ENCODE results near the gene PSMB10. TPM values are rescaled to one million over a fixed set of nuclear protein-coding genes. Genes with fewer than 3 reads are reported as not detected.

Gene PSMB10
- total RNA-seq, 1 donor from 2014 or later, result 30.1 TPM

GRCh38 chr16:67897231-67897630, 39.4 kb downstream of the PSMB10 start:
- no peaks in the 10 kb centered on the region for H3K27me3 Mint-ChIP-seq (ENCODE audit: low read depth)
- peaks cover 34% of the 10 kb centered on the region for H3K4me1 Mint-ChIP-seq (ENCODE audit: low read depth)
- no peaks in the 10 kb centered on the region for H3K36me3 Mint-ChIP-seq (ENCODE audit: low read depth)
- no peak for DNase-seq (ENCODE audit: low spot score)
- TF ChIP-seq CTCF (IDR thresholded peaks at IDR 0.05), result no peak
- H3K9me3 Mint-ChIP-seq (ENCODE audit: low read depth), result no peaks in the 10 kb centered on the region
- peak overlapping the region; percentile 90 for H3K27ac Mint-ChIP-seq (ENCODE audit: unreplicated experiment)
- no peak overlapping the region for H3K4me3 Mint-ChIP-seq (ENCODE audit: unreplicated experiment)

- DNase-seq (ENCODE audit: low spot score), result no peak
- Mint-ChIP-seq H3K9me3 (ENCODE audit: low read depth) (no peaks in the 10 kb centered on the region), H3K4me3 (ENCODE audit: unreplicated experiment) (peak overlapping the region; percentile 90), H3K4me1 (ENCODE audit: low read depth) (peaks cover 35% of the 10 kb centered on the region), H3K36me3 (ENCODE audit: low read depth) (no peaks in the 10 kb centered on the region), H3K27ac (ENCODE audit: unreplicated experiment) (peak overlapping the region; percentile 95), H3K27me3 (ENCODE audit: low read depth) (no peaks in the 10 kb centered on the region)
- no peak for TF ChIP-seq CTCF (IDR thresholded peaks at IDR 0.05)
These were observed 42.8 kb downstream of the PSMB10 start for GRCh38 chr16:67893743-67894399.

GRCh38 chr16:67892899-67893742, 43.5 kb downstream of the PSMB10 start, which contains the start of gene PSKH1:
TSS of gene PSKH1 (plus strand) at chr16:67893254. CDS start at chr16:67908750, 15,496 bp downstream.
- Mint-ChIP-seq H3K9me3 (ENCODE audit: low read depth) (no peaks in the 10 kb centered on the region), H3K27ac (ENCODE audit: unreplicated experiment) (peak within 1 kb of the TSS; percentile 95)
- TF ChIP-seq CTCF (IDR thresholded peaks at IDR 0.05), result peak; percentile 23

GRCh38 chr16:67892375-67892774, 44.3 kb downstream of the PSMB10 start:
- no peak for TF ChIP-seq CTCF (IDR thresholded peaks at IDR 0.05)
- no peaks in the 10 kb centered on the region for H3K36me3 Mint-ChIP-seq (ENCODE audit: low read depth)
- no peaks in the 10 kb centered on the region for H3K27me3 Mint-ChIP-seq (ENCODE audit: low read depth)
- H3K4me3 Mint-ChIP-seq (ENCODE audit: unreplicated experiment), result peak overlapping the region; percentile 74
- H3K4me1 Mint-ChIP-seq (ENCODE audit: low read depth), result peaks cover 32% of the 10 kb centered on the region
- no peak for DNase-seq (ENCODE audit: low spot score)
- no peaks in the 10 kb centered on the region for H3K9me3 Mint-ChIP-seq (ENCODE audit: low read depth)
- H3K27ac Mint-ChIP-seq (ENCODE audit: unreplicated experiment), result peak overlapping the region; percentile 91

More at GRCh38 chr16:67892899-67893742, 43.5 kb downstream of the PSMB10 start, which contains the start of gene PSKH1:
- peaks cover 35% of the 10 kb centered on the region for H3K4me1 Mint-ChIP-seq (ENCODE audit: low read depth)
- peak; percentile 98 for DNase-seq (ENCODE audit: low spot score)
- no peaks in the 10 kb centered on the region for H3K36me3 Mint-ChIP-seq (ENCODE audit: low read depth)
- H3K27me3 Mint-ChIP-seq (ENCODE audit: low read depth), result no peaks in the 10 kb centered on the region
- H3K4me3 Mint-ChIP-seq (ENCODE audit: unreplicated experiment), result peak within 1 kb of the TSS; percentile 90

GRCh38 chr16:67888331-67888730, 48.3 kb downstream of the PSMB10 start:
- Mint-ChIP-seq H3K36me3 (ENCODE audit: low read depth) (peaks cover 10% of the 10 kb centered on the region), H3K9me3 (ENCODE audit: low read depth) (no peaks in the 10 kb centered on the region), H3K4me1 (ENCODE audit: low read depth) (peaks cover 13% of the 10 kb centered on the region), H3K27me3 (ENCODE audit: low read depth) (no peaks in the 10 kb centered on the region), H3K4me3 (ENCODE audit: unreplicated experiment) (no peak overlapping the region), H3K27ac (ENCODE audit: unreplicated experiment) (no peak overlapping the region)
- DNase-seq (ENCODE audit: low spot score), result no peak
- TF ChIP-seq CTCF (IDR thresholded peaks at IDR 0.05), result no peak

Measured in chondrocyte (in vitro differentiated cells).